CD4-positive, alpha-beta T cell treated with Interleukin-12 subunit alpha and Interleukin-12 subunit beta, for 1 hour (primary cell): ENCODE results near the gene PRSS50.

Source experiments
- DNase-seq: peaks from one replicate; pipeline ENCODE4 v3.0.0-alpha.2; 2020

Gene PRSS50

GRCh38 chr3:46725621-46726314 lies 8.1 kb upstream of the PRSS50 start:
- no peak for DNase-seq

- no peak for DNase-seq
These were observed 6.8 kb upstream of the PRSS50 start for GRCh38 chr3:46724424-46724823.

GRCh38 chr3:46722443-46722842 lies 4.8 kb upstream of the PRSS50 start:
- no peak for DNase-seq

- no peak for DNase-seq
These were observed 3.3 kb upstream of the PRSS50 start for GRCh38 chr3:46721009-46721408.

- no peak for DNase-seq
These were observed 2.1 kb upstream of the PRSS50 start for GRCh38 chr3:46719735-46720271.

- DNase-seq, result no peak
These were observed 1.4 kb upstream of the PRSS50 start for GRCh38 chr3:46719044-46719565.

GRCh38 chr3:46716461-46717441 lies 918 bp downstream of the PRSS50 start:
- DNase-seq, result no peak

- no peak for DNase-seq
These were observed 2.0 kb downstream of the PRSS50 start for GRCh38 chr3:46715507-46716175.

- no peak for DNase-seq
These were observed 2.8 kb downstream of the PRSS50 start for GRCh38 chr3:46714728-46715506.

- no peak for DNase-seq
These were observed 3.6 kb downstream of the PRSS50 start for GRCh38 chr3:46713898-46714552.

- no peak for DNase-seq
These were observed 4.4 kb downstream of the PRSS50 start for GRCh38 chr3:46713050-46713897.

- DNase-seq, result no peak
These were observed 5.2 kb downstream of the PRSS50 start for GRCh38 chr3:46712191-46713049.

- no peak for DNase-seq
These were observed 5.9 kb downstream of the PRSS50 start for GRCh38 chr3:46711760-46712159.

GRCh38 chr3:46711305-46711704 lies 6.4 kb downstream of the PRSS50 start:
- no peak for DNase-seq

GRCh38 chr3:46710671-46711295 lies 6.9 kb downstream of the PRSS50 start:
- no peak for DNase-seq

GRCh38 chr3:46710229-46710628 lies 7.4 kb downstream of the PRSS50 start:
- DNase-seq, result no peak

- DNase-seq, result no peak
These were observed 7.9 kb downstream of the PRSS50 start for GRCh38 chr3:46709721-46710120.

GRCh38 chr3:46709157-46709654 lies 8.5 kb downstream of the PRSS50 start:
- no peak for DNase-seq
